ENCODE data around the gene RPL19.
A peak's percentile ranks its signal among the peaks of the same experiment; 100 is the strongest.

Gene RPL19

GRCh38 chr17:39171933-39172332 lies 28.1 kb upstream of the RPL19 start:
- no peak overlapping the region for H3K4me3 ChIP-seq (ENCODE audit: low read depth in 1 of 2, low read length in 2 of 2)
- H3K27me3 ChIP-seq (ENCODE audit: control insufficient read depth in 1 of 2, insufficient read depth in 2 of 2, low read length in 2 of 2): no peaks in the 10 kb centered on the region
- peaks cover 13 to 14% of the 10 kb centered on the region in 2 donors for H3K4me1 ChIP-seq (ENCODE audit: control insufficient read depth in 1 of 2, insufficient read depth in 2 of 2, low read length in 2 of 2)
- H3K9ac ChIP-seq (ENCODE audit: low read depth in 1 of 2, low read length in 2 of 2): no peak overlapping the region
- no peaks in the 10 kb centered on the region for H3K9me3 ChIP-seq (ENCODE audit: control insufficient read depth in 1 of 2, low read length in 2 of 2)
- H3K27ac ChIP-seq (ENCODE audit: low read depth, low read length): no peak overlapping the region
- no peaks in the 10 kb centered on the region for H3K36me3 ChIP-seq (ENCODE audit: control insufficient read depth in 1 of 2, insufficient read depth in 2 of 2, low read length in 2 of 2)

GRCh38 chr17:39173080-39173479 lies 27.0 kb upstream of the RPL19 start:
- Histone ChIP-seq H3K36me3 (ENCODE audit: control insufficient read depth in 1 of 2, insufficient read depth in 2 of 2, low read length in 2 of 2) (no peaks in the 10 kb centered on the region), H3K9ac (ENCODE audit: low read depth in 1 of 2, low read length in 2 of 2) (no peak overlapping the region), H3K9me3 (ENCODE audit: control insufficient read depth in 1 of 2, low read length in 2 of 2) (no peaks in the 10 kb centered on the region), H3K4me3 (ENCODE audit: low read depth in 1 of 2, low read length in 2 of 2) (no peak overlapping the region), H3K4me1 (ENCODE audit: control insufficient read depth in 1 of 2, insufficient read depth in 2 of 2, low read length in 2 of 2) (peaks cover 13 to 20% of the 10 kb centered on the region in 2 donors), H3K27me3 (ENCODE audit: control insufficient read depth in 1 of 2, insufficient read depth in 2 of 2, low read length in 2 of 2) (no peaks in the 10 kb centered on the region), H3K27ac (ENCODE audit: low read depth, low read length) (no peak overlapping the region)

- Histone ChIP-seq H3K9me3 (ENCODE audit: control insufficient read depth in 1 of 2, low read length in 2 of 2) (no peaks in the 10 kb centered on the region), H3K9ac (ENCODE audit: low read depth in 1 of 2, low read length in 2 of 2) (no peak overlapping the region), H3K4me3 (ENCODE audit: low read depth in 1 of 2, low read length in 2 of 2) (no peak overlapping the region), H3K27ac (ENCODE audit: low read depth, low read length) (no peak overlapping the region), H3K4me1 (ENCODE audit: control insufficient read depth in 1 of 2, insufficient read depth in 2 of 2, low read length in 2 of 2) (peaks cover 13 to 23% of the 10 kb centered on the region in 2 donors), H3K36me3 (ENCODE audit: control insufficient read depth in 1 of 2, insufficient read depth in 2 of 2, low read length in 2 of 2) (no peaks in the 10 kb centered on the region), H3K27me3 (ENCODE audit: control insufficient read depth in 1 of 2, insufficient read depth in 2 of 2, low read length in 2 of 2) (no peaks in the 10 kb centered on the region)
Observed at GRCh38 chr17:39173526-39174274, 26.4 kb upstream of the RPL19 start.

GRCh38 chr17:39174920-39175694 lies 25.0 kb upstream of the RPL19 start:
- peaks cover 13 to 24% of the 10 kb centered on the region in 2 donors for H3K4me1 ChIP-seq (ENCODE audit: control insufficient read depth in 1 of 2, insufficient read depth in 2 of 2, low read length in 2 of 2)
- no peaks in the 10 kb centered on the region for H3K27me3 ChIP-seq (ENCODE audit: control insufficient read depth in 1 of 2, insufficient read depth in 2 of 2, low read length in 2 of 2)
- no peak overlapping the region for H3K27ac ChIP-seq (ENCODE audit: low read depth, low read length)
- peak overlapping the region; percentile 12 to 54 for H3K4me3 ChIP-seq (ENCODE audit: low read depth in 1 of 2, low read length in 2 of 2)
- no peaks in the 10 kb centered on the region for H3K9me3 ChIP-seq (ENCODE audit: control insufficient read depth in 1 of 2, low read length in 2 of 2)
- H3K36me3 ChIP-seq (ENCODE audit: control insufficient read depth in 1 of 2, insufficient read depth in 2 of 2, low read length in 2 of 2): no peaks in the 10 kb centered on the region
- H3K9ac ChIP-seq (ENCODE audit: low read depth in 1 of 2, low read length in 2 of 2): no peak overlapping the region

- no peaks in the 10 kb centered on the region for H3K36me3 ChIP-seq (ENCODE audit: control insufficient read depth in 1 of 2, insufficient read depth in 2 of 2, low read length in 2 of 2)
- H3K4me1 ChIP-seq (ENCODE audit: control insufficient read depth in 1 of 2, insufficient read depth in 2 of 2, low read length in 2 of 2): peaks cover 13 to 24% of the 10 kb centered on the region in 2 donors
- H3K4me3 ChIP-seq (ENCODE audit: low read depth in 1 of 2, low read length in 2 of 2): peak overlapping the region in 1 of 2 donors; percentile 54
- H3K9me3 ChIP-seq (ENCODE audit: control insufficient read depth in 1 of 2, low read length in 2 of 2): no peaks in the 10 kb centered on the region
- H3K9ac ChIP-seq (ENCODE audit: low read depth in 1 of 2, low read length in 2 of 2): no peak overlapping the region
- no peak overlapping the region for H3K27ac ChIP-seq (ENCODE audit: low read depth, low read length)
- no peaks in the 10 kb centered on the region for H3K27me3 ChIP-seq (ENCODE audit: control insufficient read depth in 1 of 2, insufficient read depth in 2 of 2, low read length in 2 of 2)
Observed at GRCh38 chr17:39175695-39176093, 24.4 kb upstream of the RPL19 start.

- no peaks in the 10 kb centered on the region for H3K9me3 ChIP-seq (ENCODE audit: control insufficient read depth in 1 of 2, low read length in 2 of 2)
- no peaks in the 10 kb centered on the region for H3K27me3 ChIP-seq (ENCODE audit: control insufficient read depth in 1 of 2, insufficient read depth in 2 of 2, low read length in 2 of 2)
- no peaks in the 10 kb centered on the region for H3K36me3 ChIP-seq (ENCODE audit: control insufficient read depth in 1 of 2, insufficient read depth in 2 of 2, low read length in 2 of 2)
- H3K27ac ChIP-seq (ENCODE audit: low read depth, low read length): no peak overlapping the region
- no peak overlapping the region for H3K4me3 ChIP-seq (ENCODE audit: low read depth in 1 of 2, low read length in 2 of 2)
- H3K9ac ChIP-seq (ENCODE audit: low read depth in 1 of 2, low read length in 2 of 2): no peak overlapping the region
- peaks cover 13 to 24% of the 10 kb centered on the region in 2 donors for H3K4me1 ChIP-seq (ENCODE audit: control insufficient read depth in 1 of 2, insufficient read depth in 2 of 2, low read length in 2 of 2)
Observed at GRCh38 chr17:39177256-39177655, 22.8 kb upstream of the RPL19 start.

GRCh38 chr17:39178536-39178935 lies 21.5 kb upstream of the RPL19 start:
- H3K27ac ChIP-seq (ENCODE audit: low read depth, low read length): no peak overlapping the region
- H3K27me3 ChIP-seq (ENCODE audit: control insufficient read depth in 1 of 2, insufficient read depth in 2 of 2, low read length in 2 of 2): no peaks in the 10 kb centered on the region
- H3K4me1 ChIP-seq (ENCODE audit: control insufficient read depth in 1 of 2, insufficient read depth in 2 of 2, low read length in 2 of 2): peaks cover 13 to 24% of the 10 kb centered on the region in 2 donors
- H3K36me3 ChIP-seq (ENCODE audit: control insufficient read depth in 1 of 2, insufficient read depth in 2 of 2, low read length in 2 of 2): peaks cover 0 to 8% of the 10 kb centered on the region in 2 donors
- H3K4me3 ChIP-seq (ENCODE audit: low read depth in 1 of 2, low read length in 2 of 2): no peak overlapping the region
- no peaks in the 10 kb centered on the region for H3K9me3 ChIP-seq (ENCODE audit: control insufficient read depth in 1 of 2, low read length in 2 of 2)
- H3K9ac ChIP-seq (ENCODE audit: low read depth in 1 of 2, low read length in 2 of 2): no peak overlapping the region

GRCh38 chr17:39181303-39181702 lies 18.8 kb upstream of the RPL19 start:
- Histone ChIP-seq H3K4me3 (ENCODE audit: low read depth in 1 of 2, low read length in 2 of 2) (no peak overlapping the region), H3K9me3 (ENCODE audit: control insufficient read depth in 1 of 2, low read length in 2 of 2) (no peaks in the 10 kb centered on the region), H3K4me1 (ENCODE audit: control insufficient read depth in 1 of 2, insufficient read depth in 2 of 2, low read length in 2 of 2) (peaks cover under 1 to 10% of the 10 kb centered on the region in 2 donors), H3K27me3 (ENCODE audit: control insufficient read depth in 1 of 2, insufficient read depth in 2 of 2, low read length in 2 of 2) (no peaks in the 10 kb centered on the region), H3K9ac (ENCODE audit: low read depth in 1 of 2, low read length in 2 of 2) (no peak overlapping the region), H3K36me3 (ENCODE audit: control insufficient read depth in 1 of 2, insufficient read depth in 2 of 2, low read length in 2 of 2) (peaks cover 0 to 24% of the 10 kb centered on the region in 2 donors), H3K27ac (ENCODE audit: low read depth, low read length) (no peak overlapping the region)

GRCh38 chr17:39183045-39183444 lies 17.0 kb upstream of the RPL19 start:
- Histone ChIP-seq H3K27ac (ENCODE audit: low read depth, low read length) (no peak overlapping the region), H3K27me3 (ENCODE audit: control insufficient read depth in 1 of 2, insufficient read depth in 2 of 2, low read length in 2 of 2) (no peaks in the 10 kb centered on the region), H3K36me3 (ENCODE audit: control insufficient read depth in 1 of 2, insufficient read depth in 2 of 2, low read length in 2 of 2) (peaks cover 0 to 34% of the 10 kb centered on the region in 2 donors), H3K4me1 (ENCODE audit: control insufficient read depth in 1 of 2, insufficient read depth in 2 of 2, low read length in 2 of 2) (peaks cover 0 to 4% of the 10 kb centered on the region in 2 donors), H3K9ac (ENCODE audit: low read depth in 1 of 2, low read length in 2 of 2) (no peak overlapping the region), H3K4me3 (ENCODE audit: low read depth in 1 of 2, low read length in 2 of 2) (no peak overlapping the region), H3K9me3 (ENCODE audit: control insufficient read depth in 1 of 2, low read length in 2 of 2) (no peaks in the 10 kb centered on the region)

GRCh38 chr17:39183720-39184119 lies 16.4 kb upstream of the RPL19 start:
- peaks cover 0 to 34% of the 10 kb centered on the region in 2 donors for H3K36me3 ChIP-seq (ENCODE audit: control insufficient read depth in 1 of 2, insufficient read depth in 2 of 2, low read length in 2 of 2)

More at GRCh38 chr17:39183720-39184119, 16.4 kb upstream of the RPL19 start:
- Histone ChIP-seq H3K4me1 (ENCODE audit: control insufficient read depth in 1 of 2, insufficient read depth in 2 of 2, low read length in 2 of 2) (peaks cover 0 to under 1% of the 10 kb centered on the region in 2 donors), H3K9me3 (ENCODE audit: control insufficient read depth in 1 of 2, low read length in 2 of 2) (no peaks in the 10 kb centered on the region), H3K4me3 (ENCODE audit: low read depth in 1 of 2, low read length in 2 of 2) (no peak overlapping the region), H3K27me3 (ENCODE audit: control insufficient read depth in 1 of 2, insufficient read depth in 2 of 2, low read length in 2 of 2) (no peaks in the 10 kb centered on the region), H3K27ac (ENCODE audit: low read depth, low read length) (no peak overlapping the region), H3K9ac (ENCODE audit: low read depth in 1 of 2, low read length in 2 of 2) (no peak overlapping the region)

Data from duodenal mucosa (tissue), 2 donors.